Endothelial cell of hepatic sinusoid (primary cell): ENCODE data around the gene CDH24.

Experiments used
- in situ Hi-C: cut with HindIII; loops from 2 replicates; pipeline ENCODE4 v1.10.0; 2017; ENCODE audit warnings: low sequenced_read_pairs

Gene CDH24

GRCh38 chr14:23045419-23046357 lies 11.6 kb downstream of the CDH24 start:
- in situ Hi-C loops = no loop called here

GRCh38 chr14:23044840-23045239 lies 12.5 kb downstream of the CDH24 start:
- in situ Hi-C loops = no loop called here

- in situ Hi-C loops = no loop called here
These were observed 13.6 kb downstream of the CDH24 start for GRCh38 chr14:23043754-23044153.

- in situ Hi-C loops = no loop called here
These were observed 14.2 kb downstream of the CDH24 start for GRCh38 chr14:23043145-23043544.

GRCh38 chr14:23042162-23042965 lies 15.0 kb downstream of the CDH24 start, which contains the start of gene PSMB11:
Gene PSMB11, plus strand, starts transcription at chr14:23042212. Its CDS starts 14 bp downstream, at chr14:23042226.
- in situ Hi-C loops = no loop called here

- in situ Hi-C loops = no loop called here
These were observed 15.6 kb downstream of the CDH24 start for GRCh38 chr14:23041729-23042128.

GRCh38 chr14:23040100-23040499 lies 17.2 kb downstream of the CDH24 start:
- in situ Hi-C loops = no loop called here

GRCh38 chr14:23035303-23036144 lies 21.8 kb downstream of the CDH24 start:
- in situ Hi-C loops = no loop called here

GRCh38 chr14:23034498-23035302 lies 22.6 kb downstream of the CDH24 start, which contains the start of gene PSMB5:
Gene PSMB5, minus strand, starts transcription at chr14:23034900. Its CDS starts 19 bp downstream, at chr14:23034881.
- in situ Hi-C loops = no loop called here

- in situ Hi-C loops = no loop called here
These were observed 23.4 kb downstream of the CDH24 start for GRCh38 chr14:23033801-23034497.

GRCh38 chr14:23033251-23033727 lies 24.0 kb downstream of the CDH24 start:
- in situ Hi-C loops = no loop called here

- in situ Hi-C loops = no loop called here
These were observed 26.4 kb downstream of the CDH24 start for GRCh38 chr14:23030936-23031335.

GRCh38 chr14:23028799-23029198 lies 28.5 kb downstream of the CDH24 start:
- in situ Hi-C loops = no loop called here

GRCh38 chr14:23025151-23025814 lies 32.0 kb downstream of the CDH24 start:
- in situ Hi-C loops = no loop called here

- in situ Hi-C loops = no loop called here
These were observed 32.7 kb downstream of the CDH24 start for GRCh38 chr14:23024612-23025075.

GRCh38 chr14:23023795-23024152 lies 33.5 kb downstream of the CDH24 start:
- in situ Hi-C loops = no loop called here

- in situ Hi-C loops = no loop called here
These were observed 34.1 kb downstream of the CDH24 start for GRCh38 chr14:23023022-23023794.
